GM18505 (cell line): ENCODE data around the gene COPA.

Experiments used
- ATAC-seq: cut with Tn5 transposase; IDR thresholded peaks from one replicate; pipeline ENCODE4 v1.9.1; 2021; ENCODE audit not compliant: unreplicated experiment
- POLR2A ChIP-seq: IDR thresholded peaks from 4 replicates; pipeline ENCODE4 v1.6.1; 2011; ENCODE audit warnings: borderline replicate concordance; ENCODE audit not compliant: insufficient read depth, insufficient read length; ENCODE audit errors: extremely low read depth

Gene COPA

DNA sequence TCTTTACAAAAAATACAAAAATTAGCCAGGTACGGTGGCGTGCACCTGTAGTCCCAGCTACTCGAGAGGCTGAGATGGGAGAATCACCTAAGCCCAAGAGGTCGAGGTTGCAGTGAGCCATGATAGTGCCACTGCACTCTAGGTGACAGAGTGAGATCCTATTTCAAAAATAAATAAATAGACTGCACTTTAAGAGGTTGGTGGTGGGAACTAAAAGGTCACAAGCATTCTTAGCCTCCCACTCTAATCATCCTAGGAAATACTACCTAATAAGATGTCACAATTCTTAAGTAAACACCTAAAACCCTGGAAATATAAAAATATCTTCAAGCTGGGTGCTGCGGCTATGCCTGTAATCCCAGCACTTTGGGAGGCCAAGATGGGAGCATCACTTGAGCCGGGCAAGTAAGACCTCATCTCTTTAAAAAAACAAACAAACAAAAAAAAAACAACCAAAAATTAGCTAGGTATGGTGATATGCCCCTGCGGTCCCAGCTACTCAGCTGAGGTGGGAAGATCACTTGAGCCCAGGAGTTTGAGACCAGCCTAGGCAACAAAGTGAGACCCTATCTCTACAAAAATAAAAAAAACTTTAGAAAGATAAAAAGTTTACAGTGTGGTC is 84.8 kb downstream of the COPA start:
- no peak for TF ChIP-seq POLR2A
- ATAC-seq: no peak

DNA sequence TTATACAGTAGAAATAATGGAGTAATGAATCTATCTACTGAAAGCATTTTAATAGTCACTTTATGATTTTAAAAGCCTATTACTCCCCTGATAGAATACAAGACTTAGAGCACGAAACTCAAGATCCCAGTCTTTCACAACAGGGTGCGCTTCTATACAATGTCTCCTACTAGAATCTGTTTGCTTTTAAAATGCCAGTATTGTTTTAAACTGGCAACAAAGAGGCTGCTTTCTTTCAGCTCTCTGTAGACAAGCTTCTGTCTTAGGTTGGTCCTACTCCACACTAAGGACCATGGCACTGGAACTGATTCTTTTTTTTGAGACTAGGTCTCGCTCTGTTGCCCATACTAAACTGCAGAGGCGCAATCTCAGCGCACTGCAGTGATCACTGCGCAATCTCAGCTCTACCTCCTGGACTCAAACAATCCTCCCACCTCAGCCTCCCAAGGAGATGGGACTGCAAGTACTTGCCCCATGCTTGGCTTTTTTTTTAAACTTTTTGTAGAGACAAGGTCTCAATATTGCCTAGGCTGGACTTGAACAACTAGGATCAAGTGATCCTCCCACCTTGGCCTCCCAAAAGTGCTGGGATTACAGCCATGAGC is 85.5 kb downstream of the COPA start:
- ATAC-seq: no peak
- no peak for TF ChIP-seq POLR2A

DNA sequence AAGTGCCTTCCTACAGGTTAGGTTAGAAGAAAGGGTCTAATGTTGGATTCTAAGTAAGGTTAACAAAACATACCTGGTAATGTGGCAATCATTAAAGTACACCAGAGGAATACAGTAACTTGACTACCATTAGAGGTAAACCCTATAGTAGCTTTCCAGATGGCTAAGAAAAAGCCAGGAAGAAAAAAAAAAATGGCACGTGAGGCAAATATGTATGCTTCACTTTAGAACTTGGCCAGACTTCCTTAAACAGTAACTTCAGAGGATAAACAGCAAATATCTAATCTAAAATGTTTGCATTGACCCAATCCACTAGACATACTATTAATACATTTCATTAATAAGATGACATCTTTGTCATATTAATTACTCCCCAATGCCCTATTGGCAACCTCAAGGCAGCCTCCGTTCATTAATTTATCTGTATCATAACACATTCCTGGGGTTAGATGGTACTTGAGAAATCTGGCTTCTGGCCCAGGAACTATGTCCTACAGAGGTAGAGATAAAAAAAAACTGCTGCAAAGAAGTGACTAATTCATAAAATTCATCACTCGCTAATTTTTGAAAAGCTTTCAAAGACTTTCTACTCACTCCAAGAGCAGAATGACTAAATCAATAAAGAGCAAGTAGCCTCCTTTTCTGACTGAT is 86.5 kb downstream of the COPA start:
- no peak for TF ChIP-seq POLR2A
- ATAC-seq: no peak

DNA sequence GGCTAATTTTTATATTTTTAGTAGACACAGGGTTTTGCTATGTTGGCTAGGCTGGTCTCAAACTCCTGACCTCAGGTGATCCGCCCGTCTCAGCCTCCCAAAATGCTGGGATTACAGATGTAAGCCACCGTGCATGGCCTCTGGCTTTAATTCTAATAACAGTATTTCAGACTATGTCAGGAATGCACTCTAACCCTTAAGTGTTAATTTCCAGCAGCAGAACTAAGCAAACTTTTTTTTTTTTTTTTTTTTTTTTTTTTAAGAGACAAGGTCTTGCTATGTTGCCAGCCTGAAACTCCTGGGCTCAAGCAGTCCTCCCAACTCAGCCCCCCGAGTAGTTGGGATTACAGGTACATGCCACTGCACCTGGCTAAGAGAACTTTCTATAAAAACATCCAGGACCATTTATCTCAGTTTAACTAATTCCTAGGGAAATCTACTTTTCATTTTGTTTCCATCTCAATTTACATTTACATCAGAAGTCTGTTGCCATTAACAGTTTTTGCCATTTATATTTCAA is 87.2 kb downstream of the COPA start:
- no peak for ATAC-seq
- no peak for TF ChIP-seq POLR2A

DNA sequence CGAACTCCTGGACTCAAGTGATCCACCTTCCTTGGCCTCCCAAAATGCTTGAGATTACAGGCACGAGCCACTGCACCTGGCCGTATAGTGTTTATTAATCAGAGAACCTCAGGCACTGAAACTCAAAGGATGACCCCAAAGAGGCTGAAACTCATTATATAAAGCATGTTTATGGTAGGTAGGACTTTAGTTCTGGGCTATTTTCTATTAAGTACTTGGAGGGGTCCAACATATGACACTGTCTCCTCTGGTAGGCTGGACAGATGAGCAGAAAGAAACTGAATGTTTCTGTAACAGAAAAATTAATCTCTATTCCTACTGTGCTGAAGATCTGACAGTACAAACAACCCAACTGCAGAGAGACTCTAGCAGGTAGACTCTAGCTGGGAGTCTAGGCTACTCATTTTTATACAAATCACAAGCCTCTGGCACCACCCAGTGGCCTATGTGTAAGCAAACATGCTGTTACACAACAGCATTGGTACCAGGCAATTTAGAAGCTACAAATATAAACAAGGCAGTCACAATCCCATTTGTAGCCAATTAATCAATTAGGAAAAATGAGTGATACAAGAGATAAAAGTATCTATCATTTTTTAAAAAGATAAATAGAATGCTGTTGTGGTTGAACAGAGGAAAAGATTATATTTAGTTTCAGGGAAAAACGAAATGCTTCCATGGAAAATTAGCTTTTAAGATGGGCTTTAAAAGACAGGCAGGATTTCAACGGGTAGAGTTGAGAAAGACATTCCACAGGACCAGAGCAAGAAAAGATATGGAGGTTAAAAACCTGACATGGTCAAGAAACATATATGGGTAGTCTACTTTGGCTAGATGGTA is 91.1 kb downstream of the COPA start:
- ATAC-seq: no peak
- TF ChIP-seq POLR2A: no peak

DNA sequence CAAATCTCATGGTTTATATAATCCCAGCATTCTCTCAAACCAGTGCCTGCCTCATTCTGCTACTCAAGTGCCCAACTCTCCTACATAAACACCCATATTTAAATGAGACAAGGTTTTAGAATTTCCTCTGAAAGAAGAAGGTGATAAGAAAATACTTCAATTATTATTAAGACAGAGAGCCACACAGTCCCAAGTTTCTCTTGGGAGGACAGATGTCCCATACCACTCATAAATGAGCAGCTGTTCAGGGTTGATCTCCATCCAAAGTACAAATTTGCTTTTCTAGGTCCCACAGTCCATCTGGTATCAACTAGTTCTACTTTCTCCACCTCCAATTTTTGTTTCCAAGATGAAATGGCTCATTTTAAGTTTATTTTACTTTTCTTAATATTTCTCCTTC is 92.0 kb downstream of the COPA start:
- no peak for TF ChIP-seq POLR2A
- ATAC-seq: no peak

DNA sequence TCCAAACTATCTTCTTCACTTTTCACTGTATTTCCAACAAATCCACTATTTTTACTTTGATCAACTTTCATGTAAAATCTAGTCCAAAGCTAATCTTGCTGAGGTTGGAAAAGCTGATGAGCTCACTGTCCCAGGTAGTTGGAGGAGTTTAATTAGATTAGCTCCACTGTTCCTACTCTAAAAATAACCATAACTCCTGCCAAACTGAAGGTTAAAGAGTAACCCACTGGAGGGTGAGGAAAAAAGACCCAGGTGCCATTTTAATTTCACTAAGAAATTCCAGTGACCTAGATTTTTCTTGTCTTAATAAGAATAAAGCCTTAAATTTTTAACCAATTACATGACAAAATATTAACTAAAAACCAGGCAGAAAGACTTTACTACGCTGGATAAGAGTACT is 96.0 kb downstream of the COPA start:
- TF ChIP-seq POLR2A: no peak
- no peak for ATAC-seq

DNA sequence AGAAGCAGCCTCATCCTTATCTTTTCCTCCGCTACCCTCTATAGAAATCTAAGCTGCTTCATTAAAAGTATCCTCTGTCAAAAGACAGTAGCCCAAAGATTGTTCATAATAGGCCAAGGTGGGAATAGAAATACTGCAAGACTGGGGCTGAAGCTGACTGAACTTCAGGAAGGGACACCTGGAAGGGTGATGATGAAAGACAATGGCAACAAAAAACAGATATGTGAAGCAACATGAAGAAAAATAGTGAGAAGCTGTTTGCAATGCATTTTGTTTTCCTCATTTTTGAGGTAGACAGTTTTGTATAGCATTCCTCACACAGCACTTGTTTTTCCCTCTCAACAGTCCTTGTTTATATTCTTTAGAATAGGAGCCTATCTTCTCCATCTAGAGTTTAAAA is 97.6 kb downstream of the COPA start:
- no peak for ATAC-seq
- TF ChIP-seq POLR2A: no peak

DNA sequence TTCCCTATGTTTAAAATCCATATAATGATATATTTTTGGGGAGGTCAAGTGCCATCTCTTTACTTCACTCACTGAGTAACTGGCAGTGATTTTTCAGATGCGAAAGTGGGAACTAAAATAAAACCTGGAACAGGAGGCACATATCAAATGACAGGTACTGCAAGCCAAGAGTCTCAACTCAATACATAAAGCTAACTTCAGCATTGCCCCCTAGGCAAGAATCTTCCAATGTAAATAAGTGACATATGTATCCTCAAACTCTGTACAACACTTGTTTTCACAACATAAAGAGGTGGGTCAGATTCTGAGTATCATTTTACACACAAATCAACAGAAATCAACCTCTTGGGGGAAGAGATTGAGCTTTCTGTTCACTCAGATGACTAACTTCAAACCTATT is 98.8 kb downstream of the COPA start:
- no peak for ATAC-seq
- no peak for TF ChIP-seq POLR2A

DNA sequence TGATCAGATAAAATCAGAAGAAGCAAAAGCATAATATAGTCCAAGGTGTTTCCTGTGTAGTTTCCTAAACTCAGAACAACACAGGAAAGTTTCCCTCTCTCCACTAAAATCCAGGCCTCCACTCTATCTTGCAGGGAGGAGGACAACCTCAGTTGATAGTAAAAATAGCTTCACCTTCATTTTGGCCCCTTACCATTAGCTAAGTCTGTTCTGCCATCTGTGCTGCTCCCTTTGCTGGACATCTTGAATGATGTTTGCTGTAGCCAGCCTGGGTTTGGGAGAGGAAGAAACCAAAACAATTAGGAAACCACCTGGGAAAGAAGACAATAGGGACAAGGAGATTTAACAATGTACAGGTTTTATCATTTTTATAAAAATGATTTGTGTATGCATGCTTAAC is 99.3 kb downstream of the COPA start:
- ATAC-seq: no peak

DNA sequence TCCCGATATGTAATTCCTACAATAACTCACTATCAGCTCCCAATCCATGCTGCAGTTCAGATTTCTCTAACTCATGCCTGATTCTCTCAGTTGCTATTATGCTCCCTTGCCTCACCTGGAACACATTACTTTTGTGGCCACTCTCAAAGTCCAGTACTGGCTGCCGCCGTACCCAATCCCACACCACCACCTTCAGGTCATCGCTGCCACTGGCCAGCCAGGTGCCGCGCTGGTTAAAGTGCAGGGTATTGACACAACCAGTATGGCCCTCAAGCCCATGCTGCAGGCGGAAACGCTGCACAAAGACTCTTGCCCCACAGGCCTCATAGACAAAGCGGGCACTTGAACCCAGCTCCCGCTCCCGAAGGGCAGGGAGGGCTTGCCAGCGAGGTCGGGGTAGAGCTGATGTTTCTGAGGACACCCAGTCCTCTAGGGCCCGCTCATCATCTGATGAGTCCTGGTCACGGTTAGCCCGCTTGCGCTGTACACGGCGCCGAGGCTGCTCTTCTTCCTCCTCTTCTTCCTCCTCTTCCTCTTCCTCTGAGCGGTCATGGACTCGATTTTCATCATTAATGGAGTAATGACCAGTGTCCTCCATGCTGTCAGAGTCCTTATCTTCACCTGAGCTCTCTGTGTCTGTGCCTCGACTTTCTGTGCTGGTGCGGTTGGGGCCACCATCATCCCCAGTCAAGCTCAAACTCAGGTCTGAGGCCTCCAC is 103.3 kb downstream of the COPA start:
- no peak for ATAC-seq
- TF ChIP-seq POLR2A: no peak

More for the DNA sequence above, 99.3 kb downstream of the COPA start:
- TF ChIP-seq POLR2A: no peak
